Measurements from ENCODE around the gene RDH13.

The RDH13 gene

GRCh38 chr19:55079400-55080038 is 16.6 kb upstream of the RDH13 start:
- no peak overlapping the region for H3K4me3 ChIP-seq (replicated peaks; ENCODE audit: low read depth, low read length)
- no peak for TF ChIP-seq CTCF (IDR thresholded peaks at IDR 0.05; ENCODE audit: low read depth, low read length, missing control alignments)
- no peak for DNase-seq (ENCODE audit: extremely low read depth, low read depth)

GRCh38 chr19:55078996-55079395 is 16.0 kb upstream of the RDH13 start:
- no peak overlapping the region for H3K4me3 ChIP-seq (replicated peaks; ENCODE audit: low read depth, low read length)
- DNase-seq (ENCODE audit: extremely low read depth, low read depth): no peak
- no peak for TF ChIP-seq CTCF (IDR thresholded peaks at IDR 0.05; ENCODE audit: low read depth, low read length, missing control alignments)

DNA sequence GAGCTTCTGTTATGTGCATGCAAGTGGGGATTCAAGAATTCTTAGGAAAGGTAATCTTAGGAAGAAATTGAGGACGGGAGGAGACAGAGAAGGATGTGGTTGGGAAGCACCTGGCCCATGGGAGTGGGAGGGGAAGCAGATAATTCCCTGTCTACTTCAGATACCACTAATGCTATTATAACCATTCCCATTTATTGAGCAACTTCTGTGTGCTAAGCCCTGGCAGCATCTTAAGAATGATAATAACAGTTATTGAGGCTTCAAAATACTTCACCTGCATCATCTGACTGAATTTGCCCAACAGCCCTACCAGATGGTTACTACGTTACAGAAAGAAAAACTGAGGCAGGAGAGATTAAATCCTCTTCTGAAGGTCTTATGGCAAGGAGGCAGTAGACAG is 14.2 kb upstream of the RDH13 start:
- H3K4me3 ChIP-seq (replicated peaks; ENCODE audit: low read depth, low read length): no peak overlapping the region
- TF ChIP-seq CTCF (IDR thresholded peaks at IDR 0.05; ENCODE audit: low read depth, low read length, missing control alignments): no peak
- DNase-seq (ENCODE audit: extremely low read depth, low read depth): no peak

DNA sequence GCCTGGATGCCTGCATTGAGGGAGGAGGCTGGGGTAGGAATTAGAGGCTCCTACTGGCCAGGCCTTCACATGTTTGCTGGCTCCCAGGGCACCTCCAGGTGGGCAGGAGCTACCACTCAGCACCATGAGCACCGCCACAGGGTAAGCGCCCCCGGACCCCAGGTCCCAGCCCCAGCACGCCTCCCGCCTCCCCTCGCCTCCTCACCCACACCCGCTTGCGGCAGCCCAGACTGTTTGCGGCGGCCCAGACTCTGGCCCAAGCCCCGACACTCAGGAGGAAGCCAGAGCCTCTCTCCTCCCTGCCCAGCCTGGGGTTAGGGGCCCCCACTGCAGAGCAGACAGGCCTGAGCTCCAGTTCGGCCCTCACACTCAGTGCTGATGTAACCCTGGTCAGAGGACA is 13.4 kb upstream of the RDH13 start:
- no peak for TF ChIP-seq CTCF (IDR thresholded peaks at IDR 0.05; ENCODE audit: low read depth, low read length, missing control alignments)
- H3K4me3 ChIP-seq (replicated peaks; ENCODE audit: low read depth, low read length): no peak overlapping the region
- no peak for DNase-seq (ENCODE audit: extremely low read depth, low read depth)

DNA sequence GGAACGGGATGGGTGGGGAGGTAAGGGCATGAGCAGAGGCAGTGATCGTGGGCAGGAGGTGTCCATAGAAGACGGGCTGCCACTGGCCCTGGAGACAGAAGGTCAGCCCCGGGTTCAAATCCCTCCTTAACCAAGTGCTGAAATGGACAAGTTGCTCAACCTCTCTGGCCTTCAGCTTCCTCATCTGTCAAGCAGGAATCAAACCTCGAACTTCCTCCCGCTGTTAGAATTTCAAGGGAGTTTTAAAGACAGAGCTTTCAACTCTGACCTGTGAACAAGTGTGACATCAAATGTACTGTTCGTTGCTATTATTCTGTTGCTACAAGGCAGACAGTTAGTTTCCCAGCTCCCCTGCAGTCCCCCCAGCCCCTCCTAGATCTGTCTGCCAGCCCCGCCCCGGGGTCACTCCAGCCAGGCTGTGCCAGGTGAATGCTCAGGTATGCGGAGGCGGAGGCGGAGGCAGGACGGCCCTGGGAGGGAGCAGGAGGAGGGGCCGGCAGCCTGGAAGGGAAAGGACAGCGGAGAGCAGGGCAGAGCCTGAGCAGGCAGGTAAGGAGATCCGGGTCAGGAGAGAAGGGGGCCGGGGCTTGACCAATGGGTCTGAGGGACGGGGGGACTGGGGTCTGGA is 12.5 kb upstream of the RDH13 start, which contains the start of gene EPS8L1:
TSS of gene EPS8L1 (plus strand) at position 499 of the 628 bp plus-strand sequence. CDS start 576 bp downstream, outside the sequence.
- no peak within 1 kb of the TSS for H3K4me3 ChIP-seq (replicated peaks; ENCODE audit: low read depth, low read length)
- DNase-seq (ENCODE audit: extremely low read depth, low read depth): no peak
- TF ChIP-seq CTCF (IDR thresholded peaks at IDR 0.05; ENCODE audit: low read depth, low read length, missing control alignments): no peak

GRCh38 chr19:55071913-55072312 is 9.0 kb upstream of the RDH13 start:
- no peak for DNase-seq (ENCODE audit: extremely low read depth, low read depth)
- TF ChIP-seq CTCF (IDR thresholded peaks at IDR 0.05; ENCODE audit: low read depth, low read length, missing control alignments): no peak
- H3K4me3 ChIP-seq (replicated peaks; ENCODE audit: low read depth, low read length): no peak overlapping the region
